Measurements from ENCODE around the gene GALNT14.

GRCh38 chr2:31142110-31142509 lies 3.9 kb upstream of the GALNT14 start:
- TF ChIP-seq TBP (optimal IDR thresholded peaks at IDR 0.05; ENCODE audit: low read depth, low read length) (no peak), CREB1 (IDR thresholded peaks at IDR 0.05) (no peak), CREB1 (CRISPR knock-in tag; IDR thresholded peaks at IDR 0.05) (no peak), TRIM25 (IDR thresholded peaks at IDR 0.05; ENCODE audit: borderline replicate concordance) (no peak), GATA2 (CRISPR knock-in tag; IDR thresholded peaks at IDR 0.05) (no peak), MBD1 (CRISPR knock-in tag; IDR thresholded peaks at IDR 0.05) (no peak), FOXJ3 (CRISPR knock-in tag; IDR thresholded peaks at IDR 0.05) (no peak), POLR2AphosphoS2 (IDR thresholded peaks at IDR 0.05; ENCODE audit: low read length) (no peak), POLR2A (conservative IDR thresholded peaks at IDR 0.05) (no peak), ELK3 (CRISPR knock-in tag; IDR thresholded peaks at IDR 0.05) (no peak), ZNF354B (CRISPR knock-in tag; IDR thresholded peaks at IDR 0.05) (no peak), DMBX1 (CRISPR knock-in tag; IDR thresholded peaks at IDR 0.05; ENCODE audit: borderline replicate concordance) (no peak), ARID2 (IDR thresholded peaks at IDR 0.05) (no peak), TAF1 (IDR thresholded peaks at IDR 0.05; ENCODE audit: control insufficient read depth, extremely low read depth, insufficient read depth, low read length, severe bottlenecking) (no peak), CTCF (IDR thresholded peaks at IDR 0.05 in 2 of 3, conservative IDR thresholded peaks at IDR 0.05 in 1 of 3; ENCODE audit: insufficient read depth in 2 of 3, low read depth in 1 of 3, low read length in 3 of 3) (no peak)
